ENCODE data around the gene BNC1.
"Not testable (repeated sequence)": the region's sequence is repeated elsewhere in the genome, so short reads cannot be mapped to it uniquely, and the experiment has no call there.

The BNC1 gene

DNA sequence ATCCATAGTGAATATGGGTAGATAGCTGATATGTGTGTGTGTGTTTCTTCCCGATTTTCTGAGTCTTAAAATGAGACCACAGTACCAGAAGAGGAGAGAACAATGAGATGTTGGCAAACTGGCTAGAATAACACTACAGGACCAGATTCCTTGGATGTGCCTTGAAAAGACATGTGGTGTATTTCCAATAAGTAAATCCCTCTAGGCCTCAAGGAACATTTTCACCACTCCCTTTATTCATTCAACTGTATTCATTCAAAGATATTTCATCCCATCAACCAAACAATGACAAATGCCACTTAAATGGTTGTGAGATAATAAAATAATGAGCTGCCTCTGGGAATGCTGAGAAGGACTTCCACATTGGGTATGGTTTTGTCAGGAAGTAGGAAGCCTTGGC, 8.7 kb upstream of the BNC1 start:
- DNase-seq, result no peak

DNA sequence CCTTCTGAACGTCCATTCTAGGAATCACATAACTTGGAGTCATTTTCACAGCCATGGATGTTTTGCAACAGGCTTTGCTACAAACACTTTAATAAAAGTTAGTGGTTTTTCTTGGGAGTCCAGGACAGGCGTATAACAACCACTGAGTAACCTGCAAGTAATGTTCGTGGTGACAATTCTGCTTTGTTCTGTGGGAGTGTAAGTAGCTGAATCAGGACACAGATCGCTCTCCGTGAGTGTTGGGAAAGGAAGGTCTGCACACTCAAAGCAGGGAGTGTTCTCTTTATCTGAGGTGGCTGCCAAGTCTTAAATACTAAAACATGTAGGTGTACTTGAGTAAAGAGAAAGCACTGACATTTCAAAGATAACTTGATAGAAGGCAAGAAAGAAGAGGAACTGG, 7.9 kb upstream of the BNC1 start:
- DNase-seq, result no peak

DNA sequence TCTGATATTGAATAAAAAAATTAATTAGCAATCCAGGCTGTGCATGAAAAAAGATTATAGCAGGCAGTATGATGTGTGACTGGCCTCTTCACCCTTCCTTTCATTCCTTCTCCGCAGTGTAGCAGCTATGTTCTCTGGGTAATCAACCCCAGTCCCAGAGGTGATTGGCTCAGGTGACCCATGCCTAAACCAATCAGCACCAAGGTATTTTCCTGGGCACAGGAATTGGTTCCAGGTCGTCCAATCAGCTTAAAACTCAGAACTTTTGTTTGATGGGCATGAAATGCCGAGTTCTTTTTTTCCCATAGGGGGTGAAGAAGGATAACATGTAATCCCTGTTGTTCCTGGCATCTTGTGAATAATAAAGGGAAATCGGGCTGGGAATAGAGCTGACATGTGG, 5.8 kb upstream of the BNC1 start:
- DNase-seq, result no peak

GRCh38 chr15:83289160-83289559, 4.7 kb upstream of the BNC1 start:
- DNase-seq, result no peak

DNA sequence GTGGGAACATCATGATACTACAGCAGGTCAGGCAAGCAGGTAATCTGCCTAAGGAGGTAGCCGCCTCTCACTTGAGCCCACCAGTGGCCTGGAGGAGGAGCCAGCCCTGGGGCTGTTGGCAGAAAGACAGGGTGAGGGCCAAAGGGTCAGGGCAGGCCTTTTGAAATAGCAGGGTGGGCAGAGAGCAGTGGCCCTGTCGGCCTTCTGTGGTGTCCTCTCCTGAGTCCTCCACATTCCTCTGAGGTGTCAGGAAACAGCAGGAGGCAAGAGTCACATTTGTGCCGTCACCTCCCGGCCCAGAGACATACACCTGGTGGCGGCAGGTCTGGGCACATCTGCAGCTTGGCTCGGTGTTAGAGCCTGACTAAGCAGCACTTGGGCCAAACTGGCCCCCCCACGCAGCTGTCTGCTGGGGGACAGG, 3.9 kb upstream of the BNC1 start:
- no peak for DNase-seq

DNA sequence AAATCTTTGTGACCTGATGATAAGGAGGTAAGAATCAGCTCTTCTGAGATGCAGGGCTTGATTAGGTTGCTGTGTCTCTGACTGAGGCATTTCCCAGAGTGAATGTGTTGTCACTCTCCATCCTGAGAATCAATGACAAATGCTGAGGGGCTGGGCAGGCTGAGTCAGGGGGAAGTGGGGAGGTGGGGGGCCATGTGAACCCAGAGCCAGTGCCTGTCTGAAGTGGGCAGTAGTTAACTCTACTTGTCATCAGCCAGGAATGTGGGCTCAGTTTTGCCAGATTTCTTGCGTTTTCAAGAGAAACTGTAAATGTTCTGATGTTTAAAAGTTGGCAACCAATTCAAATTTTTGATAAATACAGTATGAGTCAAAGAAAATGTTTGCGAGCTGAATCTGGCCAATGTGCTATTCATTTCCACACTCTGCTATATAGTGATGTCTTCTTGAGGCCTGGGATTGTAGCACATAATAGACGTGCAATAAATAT, 3.1 kb upstream of the BNC1 start:
- DNase-seq, result no peak

DNA sequence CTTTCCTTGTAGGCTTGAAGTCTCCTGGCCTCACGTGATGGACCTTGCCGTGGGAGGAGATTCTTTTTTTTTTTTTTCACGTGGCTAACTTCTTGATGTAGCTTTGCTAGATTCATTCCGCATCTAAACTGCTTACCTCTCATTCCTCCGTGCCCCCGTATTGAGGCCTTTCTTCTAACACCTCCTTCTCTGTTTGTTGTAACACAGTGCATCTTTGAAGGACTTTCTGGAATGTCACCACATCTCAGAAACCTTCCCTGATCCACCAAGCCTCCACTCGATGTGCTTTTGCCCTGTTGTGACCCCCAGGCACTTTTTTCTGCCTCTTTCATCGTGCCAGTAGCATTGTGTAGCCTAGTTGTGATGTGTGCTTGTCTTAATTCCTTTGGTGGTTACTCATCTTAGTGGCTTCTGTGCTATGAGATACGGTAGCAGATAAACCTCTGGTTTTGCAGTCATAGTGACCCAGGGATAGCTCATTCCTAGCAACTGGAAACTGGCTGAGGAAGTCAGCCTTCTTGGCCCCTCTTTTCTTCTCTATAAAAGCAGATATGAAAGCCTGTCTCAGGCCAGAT, 1.6 kb upstream of the BNC1 start:
- no peak for DNase-seq

DNA sequence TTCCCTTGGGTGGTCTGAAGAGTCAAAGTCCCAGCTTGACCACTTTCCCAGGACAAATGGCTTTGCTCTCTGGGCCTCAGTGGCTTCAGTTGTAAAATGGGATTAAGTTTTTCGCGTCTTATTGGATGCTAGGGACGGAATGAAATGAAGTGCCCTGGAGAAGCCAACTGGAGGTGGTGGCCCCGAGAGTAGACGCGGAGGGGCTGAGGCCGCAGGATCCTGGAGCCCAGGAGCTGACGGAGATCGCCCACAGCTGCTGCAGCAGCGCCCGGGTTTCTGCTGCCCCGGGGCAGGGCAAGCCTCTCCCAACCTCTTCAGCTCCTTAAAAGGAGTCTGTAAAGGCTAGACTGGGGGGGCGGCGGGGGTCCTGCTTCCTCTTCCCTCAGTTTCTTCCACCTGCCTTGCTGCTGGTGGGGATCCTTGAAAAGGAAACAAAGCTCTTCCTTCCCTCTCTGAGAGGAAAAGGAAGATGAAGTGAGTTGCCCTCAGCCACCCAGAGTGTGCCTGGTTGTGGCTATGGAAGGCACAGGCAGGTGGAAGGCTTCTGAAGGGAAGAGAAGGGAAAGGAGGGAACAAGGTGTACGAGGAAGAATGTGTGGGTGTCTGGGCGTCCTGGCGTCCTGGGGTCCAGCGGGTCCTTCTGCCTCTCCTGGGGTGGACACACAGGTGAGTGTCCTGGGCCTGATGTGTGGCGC, 967 bp upstream of the BNC1 start:
- DNase-seq, result no peak

GRCh38 chr15:83283813-83284558, 478 bp downstream of the BNC1 start:
- no peak for DNase-seq

DNA sequence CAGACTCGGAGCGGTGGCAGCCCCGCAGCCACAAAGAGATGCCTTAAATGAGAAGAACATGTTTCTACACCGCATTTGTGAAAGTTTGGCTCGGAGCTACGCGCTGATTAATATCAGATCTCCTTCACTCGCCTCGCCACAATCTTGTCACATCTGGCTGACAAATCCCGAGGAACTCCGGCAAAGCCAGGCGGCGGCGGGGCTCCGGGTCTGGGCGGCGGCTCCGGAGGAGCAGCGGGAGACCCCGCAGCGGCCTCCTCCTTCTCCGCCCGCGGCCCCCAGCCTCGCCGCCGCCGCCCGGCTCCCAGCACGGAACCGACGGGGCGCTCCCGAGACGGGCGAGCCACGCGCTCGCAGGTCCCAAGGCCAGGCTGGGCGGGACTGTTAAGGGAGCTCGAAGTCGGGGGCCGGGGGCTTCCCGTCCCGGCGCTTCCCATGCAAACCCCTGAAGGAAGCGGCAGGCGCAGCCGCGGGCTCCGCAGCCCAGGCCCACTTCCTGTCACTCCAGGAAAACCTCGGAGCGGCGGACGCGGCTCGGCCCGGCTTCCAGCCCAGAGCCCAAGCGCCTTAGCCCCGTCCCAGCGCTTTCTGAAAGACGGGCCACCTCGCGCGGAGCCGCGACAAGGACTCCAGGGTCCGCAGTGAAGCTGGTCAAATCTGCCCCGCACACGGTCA, 1.2 kb downstream of the BNC1 start:
- no peak for DNase-seq

DNA sequence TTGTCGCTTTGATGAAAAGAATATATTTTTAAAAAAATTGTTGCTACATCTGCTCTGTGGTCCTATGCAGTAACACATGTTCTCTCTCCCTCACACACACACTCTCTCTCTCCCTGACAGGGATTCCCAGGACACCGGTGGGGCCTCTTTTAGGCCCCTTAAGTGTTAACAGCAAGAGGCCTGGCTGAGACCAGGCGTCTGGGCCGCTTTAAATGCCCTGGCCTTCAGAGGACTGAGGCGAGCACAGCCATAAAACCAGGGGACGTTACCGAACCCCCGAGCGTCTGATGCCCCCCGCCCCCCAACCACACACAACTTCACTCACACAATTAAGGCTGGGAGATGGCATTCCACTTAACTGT, 1.7 kb downstream of the BNC1 start:
- DNase-seq, result no peak

- DNase-seq, result no peak
Observed at GRCh38 chr15:83282141-83282540, 2.3 kb downstream of the BNC1 start.

- DNase-seq, result no peak
Observed at GRCh38 chr15:83278191-83278590, 6.3 kb downstream of the BNC1 start.

DNA sequence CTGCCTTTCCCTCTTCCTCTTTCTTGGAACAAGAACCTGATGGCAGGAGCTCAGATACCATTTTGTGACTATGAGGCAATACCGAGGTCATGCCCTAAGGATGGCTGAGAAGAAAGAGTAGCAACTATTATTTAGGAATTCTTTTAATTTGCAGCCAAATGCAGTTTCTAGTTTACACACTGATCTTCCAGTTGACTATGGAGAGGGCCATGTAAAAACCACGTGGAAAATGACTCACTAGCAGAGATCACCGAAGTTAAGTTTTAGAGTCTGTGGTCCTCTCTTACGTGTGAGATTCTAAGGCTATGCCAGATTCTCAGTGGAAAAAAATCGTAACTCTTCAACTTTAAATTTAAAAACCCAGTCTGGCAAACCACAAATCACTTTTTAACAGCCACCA, 7.8 kb downstream of the BNC1 start:
- no peak for DNase-seq

DNA sequence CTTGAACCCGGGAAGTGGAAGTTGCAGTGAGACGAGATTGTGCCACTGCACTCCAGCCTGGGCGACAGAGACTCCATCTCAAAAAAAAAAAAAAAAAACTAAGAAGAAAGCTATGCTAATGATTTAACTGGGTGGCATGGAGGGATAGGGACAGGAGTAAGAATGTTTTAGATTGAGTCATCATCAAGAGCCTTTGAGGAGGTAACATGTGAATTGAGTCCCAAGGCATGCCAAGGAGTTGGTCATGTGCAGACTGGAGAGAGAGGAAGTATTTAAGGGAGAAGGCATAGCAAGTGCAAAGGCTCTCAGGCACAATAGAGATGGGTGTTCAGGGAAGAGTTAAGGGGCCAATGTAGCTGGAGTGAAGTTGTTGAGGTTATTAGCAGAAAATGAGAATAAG, 9.1 kb downstream of the BNC1 start:
- no peak for DNase-seq

- DNase-seq, result no peak
Observed at GRCh38 chr15:83270176-83270575, 14.3 kb downstream of the BNC1 start.

DNA sequence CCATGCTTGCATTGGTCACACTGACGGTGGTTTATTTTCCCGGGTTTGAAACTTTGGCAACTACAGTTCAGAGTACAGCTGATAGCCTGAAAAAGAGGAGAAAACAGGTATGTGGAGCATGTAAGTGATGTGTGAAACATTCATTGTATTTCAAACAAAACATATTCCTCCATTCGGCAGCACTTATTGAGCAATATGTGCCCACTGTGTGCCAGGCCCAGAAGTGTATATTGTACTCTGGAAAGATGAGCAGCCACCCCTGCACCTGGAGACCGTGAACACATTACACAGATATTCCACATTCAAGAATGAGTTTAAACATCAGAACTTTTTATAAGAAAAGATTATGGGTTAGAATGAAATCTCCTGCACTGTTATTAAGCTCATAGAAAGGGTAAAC, 16.3 kb downstream of the BNC1 start:
- DNase-seq, result no peak

- DNase-seq, result no peak
Observed at GRCh38 chr15:83262594-83263315, 21.7 kb downstream of the BNC1 start.

GRCh38 chr15:83262181-83262580, 22.3 kb downstream of the BNC1 start:
- not testable (repeated sequence) for DNase-seq

GRCh38 chr15:83250781-83251180, 33.7 kb downstream of the BNC1 start:
- no peak for DNase-seq

- DNase-seq, result no peak
Observed at GRCh38 chr15:83249030-83249343, 35.5 kb downstream of the BNC1 start.

- DNase-seq, result peak; percentile 28
Observed at GRCh38 chr15:83248151-83249029, 36.1 kb downstream of the BNC1 start.

Data from NCI-H1092 treated with DMSO at 0.1 percent for 48 hours (cell line).